SU-DHL-6 (cell line): ENCODE measurements around the gene RAB43.

Source experiments
- H2AFZ ChIP-seq: fragments of 200-600 bp; sonication (generic); 2 replicates; pipeline ENCODE4 v1.6.1; 2014; ENCODE audit warnings: low read depth, mild to moderate bottlenecking, moderate library complexity, mixed read lengths, antibody characterized with exemption, low read length; ENCODE audit not compliant: severe bottlenecking
- H3F3A ChIP-seq: fragments of 200-600 bp; shearing (Covaris generic); 2 replicates; pipeline ENCODE4 v1.6.0; 2016; ENCODE audit warnings: antibody characterized with exemption, mild to moderate bottlenecking; ENCODE audit not compliant: insufficient read depth
- H3K27ac ChIP-seq: fragments of 200-600 bp; sonication (generic); 2 replicates; pipeline ENCODE4 v1.5.1; 2016; ENCODE audit warnings: low read depth, mild to moderate bottlenecking, low read length, moderate library complexity, mixed read lengths
- H3K27me3 ChIP-seq: fragments of 200-600 bp; sonication (generic), shearing (Covaris generic); 2 replicates; pipeline ENCODE4 v1.6.0; 2014; ENCODE audit warnings: mild to moderate bottlenecking, low read length
- H3K36me3 ChIP-seq: fragments of 200-600 bp; sonication (generic); 2 replicates; pipeline ENCODE4 v1.6.1; 2014; ENCODE audit warnings: mild to moderate bottlenecking, low read length, mixed read lengths
- H3K4me2 ChIP-seq: fragments of 300-600, 200-600 bp; shearing (Covaris generic), sonication (generic); 2 replicates; pipeline ENCODE4 v1.6.0; 2014; ENCODE audit warnings: low read length, low read depth, mild to moderate bottlenecking; ENCODE audit not compliant: poor library complexity, severe bottlenecking
- H3K4me3 ChIP-seq: fragments of 200-600 bp; sonication (generic); 2 replicates; pipeline ENCODE4 v1.5.1; 2014; ENCODE audit warnings: antibody characterized with exemption, low read length, mild to moderate bottlenecking, mixed read lengths; ENCODE audit not compliant: insufficient read depth, poor library complexity, severe bottlenecking
- H3K79me2 ChIP-seq: fragments of 200-600 bp; sonication (generic); 2 replicates; pipeline ENCODE4 v1.6.1; 2014; ENCODE audit warnings: mild to moderate bottlenecking, low read length, moderate library complexity; ENCODE audit not compliant: insufficient read depth
- H3K9ac ChIP-seq: fragments of 200-600 bp; sonication (generic); 2 replicates; pipeline ENCODE4 v1.7.0; 2014; ENCODE audit warnings: mild to moderate bottlenecking, low read length
- H3K9me2 ChIP-seq: fragments of 200-600 bp; sonication (generic); replicated peaks from 2 replicates; pipeline ENCODE4 v1.6.1; 2014; ENCODE audit warnings: low read length; ENCODE audit not compliant: insufficient read depth
- H3K9me3 ChIP-seq: fragments of 200-600 bp; sonication (generic); 2 replicates; pipeline ENCODE4 v1.6.1; 2014; ENCODE audit warnings: low read length, mixed read lengths; ENCODE audit not compliant: insufficient read depth
- H4K20me1 ChIP-seq: fragments of 200-600 bp; sonication (generic); 2 replicates; pipeline ENCODE4 v1.6.1; 2014; ENCODE audit warnings: low read depth, mild to moderate bottlenecking, antibody characterized with exemption, low read length, moderate library complexity, mixed read lengths
- CTCF ChIP-seq: fragments of 200-600 bp; sonication (generic); IDR thresholded peaks from one replicate; pipeline ENCODE4 v1.5.1; 2017; ENCODE audit warnings: antibody characterized with exemption, mild to moderate bottlenecking, low read length, moderate library complexity; ENCODE audit not compliant: insufficient read depth, poor library complexity, severe bottlenecking
- EZH2phosphoT487 ChIP-seq: fragments of 200-600 bp; sonication (generic), shearing (Covaris generic); conservative IDR thresholded peaks from 2 replicates; pipeline ENCODE4 v1.6.1; 2018; ENCODE audit warnings: mild to moderate bottlenecking, antibody characterized with exemption, low read length, moderate library complexity, mixed read lengths

The RAB43 gene

GRCh38 chr3:129087138-129087702 lies 34.4 kb downstream of the RAB43 start:
- Histone ChIP-seq H2AFZ (no peak overlapping the region), H3K4me3 (no peak overlapping the region), H3F3A (no peaks in the 10 kb centered on the region), H3K9ac (no peak overlapping the region), H3K9me3 (no peaks in the 10 kb centered on the region), H4K20me1 (no peaks in the 10 kb centered on the region), H3K36me3 (no peaks in the 10 kb centered on the region), H3K9me2 (no peaks in the 10 kb centered on the region), H3K79me2 (no peaks in the 10 kb centered on the region), H3K4me2 (no peak overlapping the region), H3K27me3 (no peaks in the 10 kb centered on the region), H3K27ac (no peak overlapping the region)
- TF ChIP-seq CTCF (no peak), EZH2phosphoT487 (no peak)

DNA sequence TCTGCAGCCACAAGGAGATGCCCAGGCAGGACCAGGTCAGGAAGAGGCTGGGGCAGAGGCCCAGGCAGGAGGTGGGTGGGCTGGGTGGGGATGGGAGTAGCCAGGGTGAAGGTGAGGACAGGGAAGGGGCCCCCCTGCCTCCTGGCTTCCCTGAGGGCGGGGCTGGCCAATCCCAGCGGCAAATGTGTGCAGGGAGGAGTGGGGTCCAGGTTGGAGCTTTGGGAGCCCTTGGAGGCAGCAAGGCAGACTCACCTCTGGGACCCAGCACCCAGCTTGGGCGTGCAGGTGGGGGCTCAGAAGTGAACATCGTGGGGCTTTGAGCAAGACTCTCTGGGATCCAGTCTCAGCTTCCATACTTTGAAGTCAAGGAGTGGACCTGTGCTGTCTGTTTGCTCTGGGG lies 35.8 kb downstream of the RAB43 start:
- no peak for TF ChIP-seq EZH2phosphoT487
- no peak for TF ChIP-seq CTCF
- Histone ChIP-seq H3F3A (no peaks in the 10 kb centered on the region), H4K20me1 (no peaks in the 10 kb centered on the region), H3K4me3 (no peak overlapping the region), H3K4me2 (no peak overlapping the region), H3K9ac (no peak overlapping the region), H3K9me3 (no peaks in the 10 kb centered on the region), H2AFZ (no peak overlapping the region), H3K9me2 (no peaks in the 10 kb centered on the region), H3K36me3 (no peaks in the 10 kb centered on the region), H3K27ac (no peak overlapping the region), H3K27me3 (no peaks in the 10 kb centered on the region), H3K79me2 (no peaks in the 10 kb centered on the region)

DNA sequence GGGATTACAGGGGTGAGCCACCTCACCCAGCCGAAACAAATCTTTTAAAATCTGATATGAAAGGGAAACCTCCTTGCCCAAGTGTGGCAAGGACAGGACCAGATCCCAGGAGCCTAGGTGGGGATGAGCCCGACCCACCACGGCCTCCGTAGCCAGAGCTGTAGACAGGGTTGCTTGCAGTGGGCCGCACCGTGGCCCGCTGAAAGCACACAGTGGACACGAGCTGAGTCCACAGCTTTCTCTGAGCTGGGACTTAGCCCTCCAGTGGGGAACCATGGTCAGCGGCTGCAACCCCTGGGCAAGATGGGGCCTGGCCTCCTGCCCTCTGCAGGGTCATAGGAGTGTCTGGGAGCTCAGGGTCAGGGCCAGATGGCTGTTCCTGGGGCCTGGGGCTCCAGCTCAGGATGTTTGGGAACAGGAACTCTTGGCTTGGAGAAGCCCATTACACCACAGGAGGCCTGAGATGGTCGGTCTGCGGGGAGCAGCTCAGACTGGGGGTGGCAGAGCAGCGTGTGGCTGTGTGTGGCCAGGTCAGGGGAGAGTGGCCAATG lies 36.4 kb downstream of the RAB43 start:
- H4K20me1 ChIP-seq: no peaks in the 10 kb centered on the region
- no peaks in the 10 kb centered on the region for H3K36me3 ChIP-seq
- no peak overlapping the region for H3K27ac ChIP-seq
- H2AFZ ChIP-seq: no peak overlapping the region
- no peaks in the 10 kb centered on the region for H3K9me3 ChIP-seq
- no peaks in the 10 kb centered on the region for H3K79me2 ChIP-seq
- TF ChIP-seq EZH2phosphoT487: no peak
- TF ChIP-seq CTCF: no peak
- no peak overlapping the region for H3K9ac ChIP-seq
- H3K27me3 ChIP-seq: no peaks in the 10 kb centered on the region
- no peaks in the 10 kb centered on the region for H3K9me2 ChIP-seq
- H3K4me2 ChIP-seq: no peak overlapping the region
- no peaks in the 10 kb centered on the region for H3F3A ChIP-seq
- no peak overlapping the region for H3K4me3 ChIP-seq

DNA sequence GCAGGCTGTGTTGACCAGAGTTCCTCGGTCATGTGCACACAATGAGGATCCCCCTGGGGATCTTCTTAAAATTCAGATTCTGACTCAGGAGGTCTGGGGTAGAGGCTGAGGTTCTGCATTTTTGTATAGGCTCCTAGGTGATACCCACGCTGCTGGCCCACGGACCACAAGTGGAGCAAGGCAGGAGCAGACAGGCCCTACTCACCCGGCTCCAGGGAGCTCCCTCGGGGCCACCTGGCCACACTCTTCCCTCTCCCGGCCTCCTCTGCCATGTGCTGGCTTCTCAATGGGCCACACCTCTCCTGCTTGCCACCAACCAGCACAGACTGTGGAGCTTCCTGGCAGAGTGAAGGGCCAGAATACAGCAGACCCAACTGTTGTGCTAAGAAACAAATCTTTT lies 37.1 kb downstream of the RAB43 start:
- no peak for TF ChIP-seq CTCF
- TF ChIP-seq EZH2phosphoT487: no peak
- Histone ChIP-seq H3K79me2 (no peaks in the 10 kb centered on the region), H3K9me3 (no peaks in the 10 kb centered on the region), H3F3A (no peaks in the 10 kb centered on the region), H3K36me3 (no peaks in the 10 kb centered on the region), H3K27me3 (no peaks in the 10 kb centered on the region), H3K9me2 (no peaks in the 10 kb centered on the region), H3K9ac (no peak overlapping the region), H2AFZ (no peak overlapping the region), H3K4me2 (no peak overlapping the region), H3K4me3 (no peak overlapping the region), H3K27ac (no peak overlapping the region), H4K20me1 (no peaks in the 10 kb centered on the region)
